Tongue (tissue), 2 donors: ENCODE results near the gene ERFE. TPM values are rescaled to one million over a fixed set of nuclear protein-coding genes. Genes with fewer than 3 reads are reported as not detected.
"Not testable (repeated sequence)": the region's sequence is repeated elsewhere in the genome, so short reads cannot be mapped to it uniquely, and the experiment has no call there.

Experiments used
- DNase-seq: peaks from one replicate; pipeline ENCODE4 v3.0.0-alpha.2; 2015
- total RNA-seq: library from RNA; depleted of rRNA; stranded (reverse); fragments of >200 nt; gene quantifications from one replicate; pipeline ENCODE4 v1.2.3, GENCODE V29; 2014

Gene ERFE
- total RNA-seq, 1 donor from 2014 or later, result 14.1 TPM

DNA sequence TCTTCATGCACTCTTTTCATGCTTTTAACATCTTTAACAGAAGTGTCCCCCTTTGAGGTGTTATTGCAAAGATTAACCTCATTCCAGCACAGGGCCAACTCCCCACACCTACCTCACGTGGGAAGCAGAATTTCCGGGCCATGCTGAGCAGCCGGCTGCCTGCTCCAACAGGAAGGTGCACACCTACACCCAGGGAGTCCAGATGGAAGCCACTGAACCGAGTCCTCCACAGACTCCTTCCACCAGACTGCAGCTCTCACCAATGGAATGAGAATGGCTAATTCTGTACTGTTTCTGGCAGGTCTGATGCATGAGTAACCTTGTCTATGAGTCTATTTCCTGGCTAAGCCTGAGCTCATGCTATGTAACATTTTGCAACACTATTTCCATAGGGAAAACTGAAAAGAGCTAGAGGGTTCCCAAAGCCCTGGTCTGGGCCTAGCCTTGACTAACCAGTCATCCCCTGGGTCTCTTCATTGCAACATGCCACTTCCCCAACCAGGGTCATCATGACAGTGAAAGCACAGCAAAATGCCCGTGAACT is 11.0 kb downstream of the ERFE start:
- peak; percentile 64 for DNase-seq

DNA sequence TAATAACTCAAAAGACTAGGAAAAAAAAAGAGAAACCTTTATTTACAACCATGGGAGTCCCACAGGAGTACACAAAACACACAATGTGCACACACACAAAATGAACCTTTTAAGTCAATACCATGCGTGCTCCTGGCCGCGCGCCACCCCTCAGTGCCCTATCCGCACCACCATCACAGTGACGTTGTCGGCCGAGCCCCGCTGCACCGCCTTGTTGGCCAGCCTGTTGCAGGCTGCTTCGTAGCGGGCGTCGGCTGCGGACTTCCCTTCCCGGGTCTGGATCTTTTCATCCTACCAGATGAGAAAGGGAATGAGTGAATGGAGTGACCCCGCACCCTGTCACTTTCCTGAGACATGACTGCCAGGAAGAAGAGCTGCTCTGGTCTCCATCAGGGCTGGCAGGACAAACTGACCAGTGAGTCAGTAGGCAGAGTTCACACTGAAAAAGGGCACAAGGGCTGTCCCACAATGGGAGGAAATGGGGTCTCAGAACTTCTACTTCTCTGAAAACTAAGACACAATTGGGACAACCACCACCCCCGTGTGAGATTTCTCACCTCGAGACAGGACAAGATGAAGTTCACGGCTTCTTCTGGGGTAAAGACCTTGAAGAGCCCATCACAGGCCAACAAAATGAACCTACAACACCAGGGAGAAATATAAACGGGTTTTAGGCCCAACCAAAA is 11.8 kb downstream of the ERFE start:
- no peak for DNase-seq

DNA sequence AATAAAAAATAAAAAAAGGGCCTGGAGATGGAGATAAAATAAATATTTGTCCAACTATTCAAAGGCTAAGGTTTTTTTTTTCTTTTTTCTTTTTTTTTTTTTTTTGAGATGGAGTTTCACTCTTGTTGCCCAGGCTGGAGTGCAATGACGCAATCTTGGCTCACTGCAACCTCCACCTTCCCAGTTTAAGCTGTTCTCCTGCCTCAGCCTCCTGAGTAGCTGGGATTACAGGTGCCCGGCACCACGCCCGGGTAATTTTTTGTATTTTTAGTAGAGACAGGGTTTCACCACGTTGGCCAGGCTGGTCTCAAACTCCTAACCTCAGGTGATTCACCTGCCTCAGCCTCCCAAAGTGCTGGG is 12.3 kb downstream of the ERFE start:
- not testable (repeated sequence) for DNase-seq

DNA sequence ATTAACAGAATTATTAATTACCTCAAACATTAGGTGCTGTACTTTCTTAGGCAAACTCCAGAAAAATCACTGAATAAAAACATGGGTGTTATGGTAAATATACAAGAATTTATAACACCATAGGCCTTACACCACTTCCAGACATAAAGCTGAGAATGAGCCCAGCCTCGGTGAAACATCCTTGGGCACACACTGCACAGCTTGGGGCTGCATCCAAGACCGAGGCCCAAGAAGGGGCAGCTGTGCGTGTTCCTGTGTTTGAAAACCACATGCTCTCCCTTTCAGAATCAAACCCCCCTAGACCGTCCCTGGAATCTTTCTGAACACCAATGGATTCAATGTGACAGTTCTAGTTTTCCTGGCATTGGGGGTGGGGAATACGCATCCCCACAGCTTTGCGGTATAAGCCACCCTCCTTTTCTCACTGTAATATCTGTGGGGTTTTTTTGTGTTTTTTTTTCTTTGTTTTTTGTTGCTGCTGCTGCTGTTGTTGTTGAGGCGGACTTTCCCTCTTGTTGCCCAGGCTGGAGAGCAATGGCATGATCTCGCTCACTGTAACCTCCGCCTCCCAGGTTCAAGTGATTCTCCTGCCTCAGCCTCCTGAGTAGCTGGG is 12.9 kb downstream of the ERFE start:
- DNase-seq, result peak; percentile 32

DNA sequence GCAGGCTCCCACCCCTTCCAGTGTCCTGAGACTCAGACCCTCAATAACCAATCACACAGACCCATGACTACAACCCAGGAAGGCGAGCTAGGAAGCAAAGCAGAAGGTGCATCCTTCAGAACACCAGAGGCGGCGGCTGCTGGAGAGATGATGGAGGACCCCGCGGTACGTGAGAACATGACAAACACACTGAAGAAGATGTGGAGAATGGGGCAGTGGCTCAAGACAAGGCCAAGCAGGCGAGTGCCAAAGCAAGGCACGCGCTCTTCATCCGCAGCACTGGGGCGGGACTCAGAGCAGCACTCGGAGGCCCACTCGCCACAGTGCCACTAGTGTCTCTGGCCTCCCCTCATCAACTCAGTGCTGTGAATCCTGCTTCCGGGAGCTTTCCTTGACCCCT is 13.7 kb downstream of the ERFE start:
- no peak for DNase-seq

DNA sequence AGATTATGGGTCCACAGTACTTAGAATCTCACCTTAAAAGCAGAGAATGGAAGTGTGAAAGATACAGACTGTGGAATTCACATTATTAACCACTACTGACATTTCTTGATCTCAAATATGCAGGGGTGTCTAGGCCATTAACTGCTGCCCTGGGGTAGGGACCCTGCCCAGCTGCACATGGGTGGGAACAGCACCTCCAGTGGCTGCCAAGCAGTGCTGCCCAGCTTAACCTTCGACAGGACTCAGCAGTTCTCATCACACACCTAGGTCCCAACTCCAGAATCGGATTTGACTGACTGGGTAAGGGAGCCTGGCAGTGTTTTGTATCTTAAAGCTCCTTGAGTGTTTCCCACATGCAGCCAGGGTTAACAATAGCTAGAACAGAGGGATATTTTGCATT is 14.9 kb downstream of the ERFE start:
- DNase-seq, result no peak

DNA sequence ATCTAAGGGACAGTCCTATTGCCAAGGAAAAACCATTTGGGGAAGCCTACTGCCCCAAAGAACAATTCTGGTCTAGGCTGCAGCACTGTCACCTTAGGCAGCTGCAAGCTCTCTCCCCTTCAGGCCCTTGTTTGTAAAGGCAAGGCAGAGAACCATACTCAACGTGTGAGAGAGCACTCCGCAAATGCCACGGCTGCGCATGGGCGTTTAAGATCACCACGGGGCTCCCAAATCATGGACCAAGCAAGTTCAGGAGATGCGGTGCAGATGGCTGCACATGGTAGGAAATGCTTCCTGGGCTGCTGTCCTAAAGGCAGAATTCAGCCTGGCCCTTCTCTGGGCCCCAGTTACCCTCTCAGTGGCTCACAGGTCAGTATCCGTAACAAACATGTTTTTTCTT is 15.5 kb downstream of the ERFE start:
- DNase-seq, result no peak

DNA sequence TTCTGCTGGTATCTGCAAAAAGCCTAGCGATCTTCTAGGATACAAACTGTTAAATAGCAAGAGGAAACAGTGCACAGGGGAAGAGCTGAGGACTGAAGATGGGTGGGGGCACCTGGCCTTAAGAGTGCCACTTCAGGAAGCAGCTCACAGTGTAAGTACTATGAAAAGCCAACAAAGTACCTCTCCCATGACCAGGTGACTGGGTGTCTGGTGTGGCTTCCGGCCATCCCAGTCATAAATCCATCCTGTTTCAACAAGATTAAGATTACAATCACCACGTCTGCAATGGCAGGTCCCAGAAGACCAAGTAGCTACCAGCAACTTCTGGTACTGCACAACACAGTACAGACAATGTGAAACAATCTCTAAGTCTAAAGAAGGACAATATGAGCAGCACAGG is 15.9 kb downstream of the ERFE start:
- DNase-seq, result no peak

DNA sequence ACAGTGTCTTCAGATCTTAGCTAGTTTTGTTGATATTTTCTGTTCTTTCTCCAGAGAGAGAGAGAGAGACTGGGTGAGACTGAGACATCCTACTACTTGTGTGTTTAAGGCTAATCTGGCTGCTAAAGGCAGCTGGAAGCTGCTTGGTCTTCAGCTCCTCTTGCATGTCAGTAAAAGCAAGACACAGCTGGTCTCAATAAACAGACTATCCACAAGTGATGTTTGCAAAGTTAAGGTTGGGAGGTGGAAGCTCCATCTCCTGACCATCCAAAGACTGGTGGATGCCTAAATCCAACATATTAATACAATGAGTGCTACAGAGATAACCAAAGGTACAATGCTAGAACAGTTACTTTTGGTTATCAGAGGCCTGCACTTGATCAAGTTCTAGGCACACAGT is 17.8 kb downstream of the ERFE start:
- DNase-seq, result peak; percentile 37

DNA sequence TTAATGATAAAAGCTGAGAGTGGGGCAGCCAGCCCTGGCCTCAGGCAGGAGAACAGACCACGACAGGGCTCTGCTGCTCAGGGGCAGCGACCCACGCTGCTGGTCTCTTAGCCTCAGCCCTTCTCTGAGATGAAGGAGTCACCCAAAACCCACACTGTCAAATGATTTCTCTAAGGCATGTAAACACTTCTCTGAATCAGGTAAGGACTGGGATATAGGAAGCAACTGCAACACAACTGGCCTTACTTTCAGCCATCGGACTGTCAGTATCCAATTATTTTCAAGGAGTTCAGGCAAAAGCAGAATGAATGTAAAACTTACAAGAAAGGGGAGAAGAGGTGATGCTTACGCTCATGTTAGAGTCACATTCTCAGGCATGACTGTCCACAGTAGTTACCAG is 21.8 kb downstream of the ERFE start:
- DNase-seq, result no peak

DNA sequence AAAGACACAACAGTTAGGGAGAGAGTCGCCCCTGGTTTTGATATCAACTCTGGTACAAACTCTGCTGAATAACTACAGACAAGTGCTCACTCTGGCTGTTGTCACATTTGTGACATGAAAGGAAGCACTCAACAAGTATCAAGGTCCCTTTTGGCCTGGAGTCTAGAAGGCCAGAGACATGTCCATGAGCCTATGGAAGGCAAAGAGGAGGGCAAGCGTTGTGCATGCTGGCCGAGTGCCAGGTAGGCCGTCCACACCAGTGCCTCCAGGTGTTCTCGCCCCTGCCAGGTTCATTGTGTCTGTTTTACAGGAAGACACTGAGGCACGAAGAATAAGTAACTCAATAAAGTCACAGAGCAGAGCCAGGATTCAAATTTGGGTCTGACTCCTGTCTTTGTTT is 23.6 kb downstream of the ERFE start:
- no peak for DNase-seq

DNA sequence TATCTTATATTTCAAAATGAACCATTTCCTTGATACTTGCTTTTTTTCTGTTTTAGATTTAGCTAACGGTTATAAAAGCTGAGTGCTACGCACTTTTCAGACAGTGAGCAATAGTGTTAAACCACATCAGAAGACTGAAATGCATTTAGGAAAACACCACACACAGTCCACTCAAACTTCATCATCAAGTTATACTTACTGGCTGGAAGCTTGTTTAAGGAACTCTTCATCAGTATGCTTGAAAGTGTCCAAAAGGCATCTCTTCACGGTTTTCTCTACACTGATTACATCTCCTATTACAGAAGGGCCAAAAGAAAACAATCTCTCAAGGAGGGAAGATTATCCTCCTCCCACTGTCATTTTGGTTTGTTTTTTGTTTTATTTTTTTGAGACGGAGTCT is 25.1 kb downstream of the ERFE start:
- DNase-seq, result no peak

DNA sequence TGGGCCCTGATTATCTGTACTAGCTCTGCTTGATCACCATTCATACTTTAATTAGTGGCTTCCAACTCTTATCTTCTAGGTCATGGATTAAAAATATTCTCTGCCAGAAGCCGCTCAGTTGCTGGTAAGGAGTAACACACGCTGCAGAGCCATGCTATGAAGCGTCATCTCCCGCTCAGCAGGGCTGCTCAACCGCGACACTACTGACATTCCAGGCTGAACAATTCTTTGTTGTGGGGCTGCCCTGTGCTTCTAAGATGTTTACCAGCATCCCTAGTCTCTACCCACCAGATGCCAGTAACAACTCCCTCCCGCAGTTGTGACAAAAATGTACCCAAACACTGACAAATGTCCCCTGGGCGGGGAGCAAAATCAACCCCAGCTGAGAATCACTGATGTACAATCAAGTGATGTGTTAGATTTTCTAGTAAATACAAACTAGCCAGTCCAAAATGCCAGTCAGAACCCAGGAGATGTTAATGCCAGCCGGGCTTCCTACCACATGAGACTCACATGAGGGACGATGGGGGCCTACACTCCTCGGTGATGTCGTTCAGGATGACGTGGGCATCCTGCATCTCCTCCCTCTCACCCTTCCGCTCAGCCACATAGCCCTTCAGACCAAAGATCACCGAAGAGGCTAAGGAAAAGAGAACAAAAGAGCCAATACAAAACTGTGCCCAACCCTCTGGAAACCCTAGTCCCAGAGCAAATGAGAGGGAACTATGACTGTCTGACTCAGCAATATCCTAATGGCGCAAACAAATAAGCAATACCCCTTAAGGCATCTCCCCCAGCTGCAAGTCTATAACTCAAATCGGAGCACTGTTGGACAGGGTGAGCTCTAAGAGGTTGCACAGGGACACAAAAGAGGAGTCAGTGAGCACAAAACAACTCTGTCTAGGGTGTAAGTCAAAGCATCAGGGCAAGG is 29.1 kb downstream of the ERFE start:
- DNase-seq, result no peak

DNA sequence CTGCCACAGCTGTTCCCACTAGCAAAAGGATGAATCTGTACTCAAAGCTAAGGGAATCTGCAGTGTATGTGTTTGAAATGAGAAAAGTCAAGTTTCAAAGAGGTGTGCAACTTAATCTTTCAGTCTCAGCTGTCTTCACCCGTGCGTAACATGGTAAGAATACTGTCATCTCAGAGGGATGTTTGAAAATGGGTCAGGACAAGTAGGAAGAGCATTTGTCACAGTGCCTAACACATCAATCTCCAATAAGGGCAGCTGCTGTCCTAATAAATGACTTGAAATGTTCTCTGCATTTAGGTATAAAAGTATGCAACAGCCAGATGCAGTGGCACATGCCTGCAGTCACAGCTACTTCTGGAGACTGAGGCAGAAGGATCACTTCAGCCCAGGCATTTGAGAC is 31.7 kb downstream of the ERFE start:
- no peak for DNase-seq

DNA sequence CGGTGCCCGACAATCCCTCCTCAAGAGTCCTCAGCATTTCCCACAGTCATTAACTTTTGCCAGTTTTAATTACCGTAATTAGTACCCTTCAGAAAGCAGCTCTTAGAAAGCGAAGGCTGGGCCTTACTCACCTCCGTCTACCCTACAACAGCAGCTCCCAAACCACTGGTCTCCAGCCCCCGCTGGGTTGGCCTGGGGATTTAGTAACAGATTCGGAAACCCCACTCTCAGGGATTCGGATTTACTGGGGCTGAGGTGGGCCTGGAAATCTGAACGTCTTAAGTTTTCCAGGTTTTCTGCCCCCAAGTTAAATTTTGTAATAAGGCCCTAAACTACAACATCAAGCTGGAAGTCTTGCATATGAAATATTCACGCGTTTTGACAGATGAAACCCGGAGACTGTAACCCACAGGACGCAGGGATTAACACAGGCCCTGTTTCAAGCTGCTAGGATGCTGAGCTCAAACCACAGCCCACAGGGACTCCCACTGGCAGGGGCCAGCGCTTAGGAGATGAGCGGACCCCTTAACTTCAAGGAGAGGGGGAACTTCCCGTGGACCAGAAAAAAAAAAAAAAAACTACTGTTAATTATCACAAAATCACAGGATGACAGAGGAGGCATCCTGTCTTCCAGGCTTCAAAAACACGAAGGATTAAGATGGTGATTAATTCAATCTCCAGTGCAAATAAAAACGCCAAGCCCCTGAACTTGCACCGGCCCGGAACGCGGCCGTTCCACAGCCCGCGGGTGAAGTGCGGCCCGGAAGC is 43.7 kb downstream of the ERFE start:
- peak; percentile 25 for DNase-seq

DNA sequence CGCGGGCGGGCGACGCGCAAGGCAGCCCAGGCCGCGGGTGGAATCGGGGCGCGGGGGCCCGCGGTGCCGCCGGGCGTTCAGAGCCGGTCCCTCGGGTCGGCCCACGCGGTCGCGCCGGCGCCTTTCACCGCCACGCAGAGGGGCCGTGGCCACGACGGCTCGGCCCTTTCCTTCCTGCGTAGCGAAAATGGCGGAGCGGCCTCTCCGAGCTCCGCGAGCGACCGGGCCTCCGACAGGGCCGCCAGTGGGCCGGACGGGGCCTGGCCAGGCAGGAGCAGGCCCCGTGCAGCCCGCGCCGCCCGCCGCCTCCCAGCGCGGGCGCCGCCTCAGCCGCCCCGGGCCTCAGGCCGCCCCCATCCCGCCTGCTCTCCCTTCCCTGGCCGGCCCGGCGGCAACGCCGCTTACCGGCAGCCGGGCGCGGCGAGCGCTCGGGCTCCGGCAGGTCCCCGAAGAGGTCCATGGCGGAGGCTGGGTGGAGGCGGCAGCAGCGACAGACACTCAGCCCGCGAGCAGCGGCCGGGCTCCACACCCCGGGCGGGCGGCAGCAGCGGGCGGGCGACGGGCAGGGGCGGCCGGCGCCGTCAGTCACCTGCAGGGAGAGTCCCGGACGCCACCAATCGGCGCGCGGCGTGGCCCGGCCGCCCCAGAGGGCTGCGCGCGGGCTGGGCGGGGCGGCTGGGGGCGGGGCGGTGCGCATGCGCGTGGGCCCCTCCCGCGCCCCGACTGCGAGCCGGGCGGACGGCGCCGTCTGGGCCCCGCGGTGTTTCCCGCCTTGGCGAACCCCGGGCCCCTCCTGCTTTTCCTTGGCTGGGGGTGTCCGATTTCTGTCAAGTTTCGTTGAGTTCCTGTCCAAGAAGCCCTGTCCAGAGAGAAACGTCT is 44.6 kb downstream of the ERFE start, which contains the start of gene ILKAP:
TSS of gene ILKAP (minus strand) at position 602 of the 879 bp plus-strand sequence. CDS start at position 460, 142 bp downstream.
- peak; percentile 95 for DNase-seq

DNA sequence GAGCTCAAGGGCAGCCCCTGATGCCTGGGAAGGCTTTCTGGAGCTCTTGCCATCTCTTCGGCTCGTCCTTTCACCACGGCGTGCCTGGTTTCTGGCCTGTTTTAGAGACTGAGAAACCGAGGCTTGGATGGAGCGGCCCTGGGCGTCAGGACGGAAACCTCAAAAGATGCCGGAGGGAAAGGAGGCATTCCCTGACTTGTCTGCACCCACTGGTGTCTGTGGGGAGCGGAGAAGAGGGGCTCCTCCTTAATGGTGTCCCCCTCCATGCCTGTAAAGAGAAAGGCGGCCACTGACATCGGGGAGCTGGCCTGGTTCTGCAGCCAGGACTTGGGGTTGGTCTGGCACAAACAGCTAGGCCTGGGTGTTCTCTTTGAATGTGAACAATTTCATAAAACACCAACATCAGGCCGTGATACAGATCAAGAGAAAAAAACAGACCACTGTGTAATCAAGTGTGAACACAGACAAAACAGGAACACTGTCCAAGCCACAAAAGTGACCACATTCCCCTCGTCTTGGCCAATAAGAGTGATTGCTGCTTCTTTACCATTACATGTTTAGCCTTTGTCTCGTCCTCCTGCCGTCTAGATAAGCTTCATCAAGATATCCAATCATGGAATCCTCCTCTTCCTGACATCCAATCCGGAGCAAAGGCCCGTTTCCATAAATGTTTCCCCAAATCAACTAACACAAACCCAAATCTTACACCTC is 45.4 kb downstream of the ERFE start:
- no peak for DNase-seq

DNA sequence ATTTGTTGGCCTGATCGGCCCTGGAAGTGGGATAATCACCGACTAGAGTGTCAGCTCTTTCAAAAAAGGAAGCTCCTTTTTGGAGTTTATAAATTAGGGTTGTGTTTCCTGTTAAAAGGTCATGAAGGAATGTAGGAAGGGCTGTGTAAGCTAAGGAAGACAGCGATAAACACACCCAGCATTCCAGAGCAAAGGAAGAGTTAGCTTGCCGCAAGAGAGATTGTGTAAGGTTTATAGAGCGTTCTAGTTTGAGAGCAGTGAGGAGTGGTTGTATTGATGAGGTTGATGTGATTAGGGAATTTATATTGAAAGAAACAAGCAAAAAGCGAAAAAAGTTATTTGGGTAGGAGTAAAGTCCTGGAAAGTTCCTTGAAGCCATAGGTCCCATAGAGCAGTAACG is 48.2 kb downstream of the ERFE start:
- DNase-seq, result no peak

DNA sequence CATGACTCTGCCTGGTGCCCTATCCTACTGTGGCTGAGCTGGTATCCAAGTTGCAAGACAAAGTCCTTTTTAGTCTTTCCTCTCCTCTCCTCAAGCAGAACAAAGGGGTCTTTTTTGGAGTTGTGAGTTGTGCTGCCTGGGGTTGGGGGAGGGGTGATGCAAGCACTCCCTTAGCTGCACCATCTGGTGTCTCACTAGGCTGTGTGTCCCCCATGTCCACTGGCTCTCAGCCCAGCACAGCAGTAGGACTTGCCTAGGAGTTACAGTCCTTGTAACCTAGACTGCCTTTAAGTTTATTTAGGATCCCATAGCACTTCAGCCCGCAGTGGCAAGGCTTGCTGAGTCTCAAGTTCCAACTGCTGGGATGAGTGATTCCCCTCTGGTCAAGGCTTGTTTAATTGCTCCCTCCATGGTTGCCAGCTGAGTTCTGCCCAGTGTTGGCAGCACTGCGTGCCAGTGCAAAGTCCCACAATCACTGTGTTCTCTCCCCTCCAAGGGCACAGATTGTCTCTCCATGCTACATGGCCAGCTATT is 57.9 kb downstream of the ERFE start:
- DNase-seq, result peak; percentile 84
